ENCODE data around the gene GALNT13.

DNA sequence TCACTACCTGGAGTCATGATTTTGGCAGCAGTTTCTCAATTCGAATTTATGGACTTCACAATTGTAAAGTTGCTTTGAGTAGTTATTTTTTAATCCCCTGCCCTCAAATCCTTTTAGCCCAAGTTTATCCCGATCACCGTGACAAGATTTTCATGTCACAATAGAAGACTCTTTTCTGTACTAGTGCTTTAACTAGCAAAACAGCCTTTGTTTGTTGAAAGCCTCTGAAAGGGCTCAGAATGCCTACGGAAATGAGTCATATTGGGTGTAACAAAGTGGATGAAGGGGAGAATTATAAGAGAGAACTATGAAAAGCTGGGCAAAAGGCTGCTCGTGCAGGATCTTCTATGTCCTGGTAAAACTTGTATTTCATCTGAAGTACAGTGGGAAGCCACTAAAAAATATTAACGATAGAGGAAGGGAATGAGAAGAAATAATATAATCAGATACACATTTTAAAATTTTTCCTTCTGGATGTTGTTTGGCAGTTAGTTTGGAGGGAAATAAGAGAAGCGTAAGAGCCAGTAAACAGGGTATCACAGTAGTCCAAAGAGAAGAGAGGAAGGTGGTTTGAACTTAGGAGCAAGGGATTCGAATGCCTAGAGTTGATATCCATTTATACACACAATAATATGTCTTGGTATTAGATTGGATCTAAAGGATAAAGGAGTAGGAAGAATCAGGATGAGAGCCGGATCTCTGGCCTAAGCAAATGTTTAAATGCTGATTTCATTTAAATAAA lies 114.9 kb downstream of the GALNT13 start:
- no peak for TF ChIP-seq POLR2A (IDR thresholded peaks at IDR 0.05)
- TF ChIP-seq, protein P1, sequence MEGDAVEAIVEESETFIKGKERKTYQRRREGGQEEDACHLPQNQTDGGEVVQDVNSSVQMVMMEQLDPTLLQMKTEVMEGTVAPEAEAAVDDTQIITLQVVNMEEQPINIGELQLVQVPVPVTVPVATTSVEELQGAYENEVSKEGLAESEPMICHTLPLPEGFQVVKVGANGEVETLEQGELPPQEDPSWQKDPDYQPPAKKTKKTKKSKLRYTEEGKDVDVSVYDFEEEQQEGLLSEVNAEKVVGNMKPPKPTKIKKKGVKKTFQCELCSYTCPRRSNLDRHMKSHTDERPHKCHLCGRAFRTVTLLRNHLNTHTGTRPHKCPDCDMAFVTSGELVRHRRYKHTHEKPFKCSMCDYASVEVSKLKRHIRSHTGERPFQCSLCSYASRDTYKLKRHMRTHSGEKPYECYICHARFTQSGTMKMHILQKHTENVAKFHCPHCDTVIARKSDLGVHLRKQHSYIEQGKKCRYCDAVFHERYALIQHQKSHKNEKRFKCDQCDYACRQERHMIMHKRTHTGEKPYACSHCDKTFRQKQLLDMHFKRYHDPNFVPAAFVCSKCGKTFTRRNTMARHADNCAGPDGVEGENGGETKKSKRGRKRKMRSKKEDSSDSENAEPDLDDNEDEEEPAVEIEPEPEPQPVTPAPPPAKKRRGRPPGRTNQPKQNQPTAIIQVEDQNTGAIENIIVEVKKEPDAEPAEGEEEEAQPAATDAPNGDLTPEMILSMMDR (IDR thresholded peaks at IDR 0.05) = no peak

All from adrenal gland (tissue), 5 donors.